H1 (cell line): ENCODE measurements around the gene GARS1. TPM values are rescaled to one million over a fixed set of nuclear protein-coding genes. Genes with fewer than 3 reads are reported as not detected.

Experiments
- CTCF ChIA-PET: fragments of 300-600 bp; sonication (Branson Sonifier 250); formaldehyde crosslinking; loops from one replicate; lab custom pipeline; 2021; ENCODE audit not compliant: partially characterized antibody; lab: Charles Lee
- POLR2A ChIA-PET: fragments of 300-600 bp; sonication (Branson Sonifier 250); formaldehyde crosslinking; loops from one replicate; lab custom pipeline; 2021; ENCODE audit warnings: inconsistent platforms; ENCODE audit not compliant: partially characterized antibody; lab: Charles Lee
- DNase-seq, 2 experiments: peaks; one replicate each; pipeline versions ENCODE4 v3.0.0 to v3.0.0-alpha.2; 2010 to 2022; ENCODE audit warnings: low spot score in 2 of 2, low read depth in 1 of 2, mixed read lengths in 1 of 2
- FAIRE-seq: peaks from 2 replicates; lab custom pipeline; 2011; peaks lifted over from hg19 to GRCh38; lab: Jason Lieb, UNC
- H2AFZ ChIP-seq: 2 replicates; pipeline ENCODE4 v1.8.1; 2012; ENCODE audit warnings: low read length, inconsistent platforms
- H2AK5ac ChIP-seq: 2 replicates; pipeline ENCODE4 v1.6.1; 2013; ENCODE audit warnings: low read depth, low read length
- H2BK120ac ChIP-seq: replicated peaks from 2 replicates; pipeline ENCODE3; 2013; ENCODE audit warnings: low read depth, low read length, inconsistent platforms
- H2BK12ac ChIP-seq: 2 replicates; pipeline ENCODE4 v1.6.1; 2013; ENCODE audit warnings: low read depth, low read length
- H2BK15ac ChIP-seq: 2 replicates; pipeline ENCODE4 v1.6.1; 2013; ENCODE audit warnings: low read length
- H2BK20ac ChIP-seq: 2 replicates; pipeline ENCODE4 v1.6.1; 2013; ENCODE audit warnings: low read length
- H2BK5ac ChIP-seq: 2 replicates; pipeline ENCODE4 v1.6.1; 2013; ENCODE audit warnings: low read depth, low read length
- H3K14ac ChIP-seq: 2 replicates; pipeline ENCODE4 v1.6.1; 2013; ENCODE audit warnings: inconsistent platforms; ENCODE audit not compliant: insufficient read length
- H3K18ac ChIP-seq: 2 replicates; pipeline ENCODE4 v1.6.1; 2013; ENCODE audit warnings: low read length; ENCODE audit errors: extremely low read depth
- H3K23ac ChIP-seq: 2 replicates; pipeline ENCODE4 v1.6.1; 2013; ENCODE audit warnings: inconsistent platforms; ENCODE audit not compliant: insufficient read length
- H3K23me2 ChIP-seq: 2 replicates; pipeline ENCODE4 v1.6.1; 2013; ENCODE audit warnings: low read depth, low read length
- H3K27ac ChIP-seq: 2 replicates; pipeline ENCODE4 v1.6.1; 2011; ENCODE audit warnings: low read depth, low read length, inconsistent platforms
- H3K27me3 ChIP-seq, 4 experiments: replicated peaks in 1 of 4; 1 replicate in 1 of 4; 2 replicates in 3 of 4; pipeline versions ENCODE4 v1.6.1 to v1.8.1; 2011 to 2013; ENCODE audit warnings: low read length in 3 of 4, mild to moderate bottlenecking in 3 of 4, inconsistent platforms in 2 of 4, mixed read lengths in 2 of 4, moderate library complexity in 1 of 4; ENCODE audit not compliant: control insufficient read depth in 3 of 4, insufficient read depth in 3 of 4; ENCODE audit errors: extremely low read depth in 1 of 4
- H3K36me3 ChIP-seq, 4 experiments: 2 replicates each; pipeline versions ENCODE4 v1.6.1 to v1.8.1; 2011 to 2013; ENCODE audit warnings: mild to moderate bottlenecking in 4 of 4, low read length in 3 of 4, moderate library complexity in 2 of 4, control low read depth in 1 of 4, inconsistent platforms in 1 of 4; ENCODE audit not compliant: insufficient read depth in 4 of 4, control insufficient read depth in 2 of 4
- H3K4ac ChIP-seq: replicated peaks from 2 replicates; pipeline ENCODE3; 2013; ENCODE audit warnings: low read length, low read depth, mixed read lengths, inconsistent platforms; ENCODE audit not compliant: insufficient read length
- H3K4me1 ChIP-seq, 4 experiments: replicated peaks in 1 of 4; 1 replicate in 1 of 4; 2 replicates in 3 of 4; pipeline versions ENCODE4 v1.6.1 to v1.8.1; 2011 to 2013; ENCODE audit warnings: low read length in 3 of 4, inconsistent platforms in 2 of 4, mixed read lengths in 1 of 4; ENCODE audit not compliant: insufficient read depth in 4 of 4, control insufficient read depth in 3 of 4
- H3K4me2 ChIP-seq, 2 experiments: 2 replicates each; pipeline versions ENCODE4 v1.6.1 to v1.8.1; 2011 to 2013; ENCODE audit warnings: low read depth in 2 of 2, low read length in 2 of 2, control low read depth in 1 of 2, inconsistent platforms in 1 of 2, mild to moderate bottlenecking in 1 of 2; ENCODE audit not compliant: insufficient read depth in 1 of 2
- H3K4me3 ChIP-seq, 4 experiments: fragments of 200-600, 300-600 bp in 1 of 4; sonication (generic), shearing (Covaris generic), sonication (Bioruptor Twin) in 1 of 4; 2 replicates each; pipeline versions ENCODE4 v1.5.1 to v1.8.1; 2011 to 2016; ENCODE audit warnings: low read length in 4 of 4, low read depth in 3 of 4, control low read depth in 2 of 4, inconsistent platforms in 2 of 4, mild to moderate bottlenecking in 2 of 4, mixed read lengths in 1 of 4, moderate library complexity in 1 of 4; ENCODE audit not compliant: insufficient read depth in 2 of 4; ENCODE audit errors: extremely low read depth in 1 of 4
- H3K56ac ChIP-seq: replicated peaks from 2 replicates; pipeline ENCODE3; 2013; ENCODE audit warnings: low read depth, mild to moderate bottlenecking, mixed read lengths, low read length, inconsistent platforms; ENCODE audit not compliant: insufficient read length
- H3K79me1 ChIP-seq: 2 replicates; pipeline ENCODE4 v1.6.1; 2013; ENCODE audit warnings: low read depth, low read length, control low read depth
- H3K79me2 ChIP-seq, 2 experiments: 2 replicates each; pipeline versions ENCODE4 v1.6.1 to v1.8.1; 2012 to 2013; ENCODE audit warnings: low read length in 2 of 2, mild to moderate bottlenecking in 2 of 2, inconsistent platforms in 1 of 2; ENCODE audit not compliant: insufficient read depth in 2 of 2, control insufficient read depth in 1 of 2
- H3K9ac ChIP-seq, 4 experiments: replicated peaks in 1 of 4; 1 replicate in 1 of 4; 2 replicates in 3 of 4; pipeline versions ENCODE4 v1.6.1 to v1.8.1; 2011 to 2013; ENCODE audit warnings: low read depth in 3 of 4, low read length in 3 of 4, control low read depth in 2 of 4, mild to moderate bottlenecking in 2 of 4, moderate library complexity in 2 of 4, inconsistent platforms in 1 of 4; ENCODE audit errors: extremely low read depth in 1 of 4
- H3K9me3 ChIP-seq, 2 experiments: 2 replicates each; pipeline versions ENCODE4 v1.6.1 to v1.8.1; 2012 to 2013; ENCODE audit warnings: mild to moderate bottlenecking in 2 of 2, moderate library complexity in 2 of 2, control low read depth in 1 of 2, inconsistent platforms in 1 of 2, low read depth in 1 of 2, low read length in 1 of 2, mixed read lengths in 1 of 2; ENCODE audit not compliant: insufficient read depth in 2 of 2
- H4K20me1 ChIP-seq, 2 experiments: replicated peaks in 1 of 2; 2 replicates each; pipeline versions ENCODE3 to v1.8.1; 2011 to 2013; ENCODE audit warnings: inconsistent platforms in 2 of 2, low read length in 2 of 2, mild to moderate bottlenecking in 1 of 2; ENCODE audit not compliant: insufficient read depth in 2 of 2, control insufficient read depth in 1 of 2
- H4K5ac ChIP-seq: 2 replicates; pipeline ENCODE4 v1.6.1; 2013; ENCODE audit warnings: low read length, low read depth, mixed read lengths, inconsistent platforms; ENCODE audit not compliant: insufficient read length
- H4K8ac ChIP-seq: 2 replicates; pipeline ENCODE4 v1.8.0; 2013; ENCODE audit warnings: mild to moderate bottlenecking, moderate library complexity, low read length, inconsistent platforms; ENCODE audit not compliant: insufficient read depth; ENCODE audit errors: extremely low read depth
- H4K91ac ChIP-seq: replicated peaks from 2 replicates; pipeline ENCODE3; 2013; ENCODE audit warnings: low read length, mixed read lengths, inconsistent platforms; ENCODE audit not compliant: insufficient read length
- BACH1 ChIP-seq: IDR thresholded peaks from 2 replicates; pipeline ENCODE4 v1.6.1; 2012; ENCODE audit warnings: low read length, improper control_type of control experiment
- CEBPB ChIP-seq: IDR thresholded peaks from 2 replicates; pipeline ENCODE4 v1.6.1; 2012; ENCODE audit warnings: low read depth, low read length
- EP300 ChIP-seq, 2 experiments: IDR thresholded peaks; 1 replicate in 1 of 2; 2 replicates in 1 of 2; pipeline ENCODE4 v1.6.1; 2011 to 2012; ENCODE audit warnings: low read depth in 2 of 2, low read length in 2 of 2, mild to moderate bottlenecking in 2 of 2, borderline replicate concordance in 1 of 2, inconsistent platforms in 1 of 2, moderate library complexity in 1 of 2
- NANOG ChIP-seq: IDR thresholded peaks from 2 replicates; pipeline ENCODE4 v1.6.1; 2011; ENCODE audit warnings: low read length, low read depth, mild to moderate bottlenecking, inconsistent platforms; ENCODE audit not compliant: insufficient read depth, poor library complexity, severe bottlenecking
- POLR2AphosphoS5 ChIP-seq: IDR thresholded peaks from 2 replicates; pipeline ENCODE4 v1.6.1; 2011; ENCODE audit warnings: low read depth, low read length
- POU5F1 ChIP-seq: IDR thresholded peaks from 2 replicates; pipeline ENCODE4 v1.6.1; 2011; ENCODE audit warnings: low read depth, mild to moderate bottlenecking, low read length, moderate library complexity
- RBBP5 ChIP-seq: IDR thresholded peaks from 2 replicates; pipeline ENCODE4 v1.7.1; 2012; ENCODE audit warnings: low read depth, mild to moderate bottlenecking, inconsistent platforms, low read length, moderate library complexity, borderline replicate concordance
- RFX5 ChIP-seq: IDR thresholded peaks from 2 replicates; pipeline ENCODE4 v1.6.1; 2011; ENCODE audit warnings: low read depth, low read length, improper control_type of control experiment, borderline replicate concordance
- RXRA ChIP-seq: IDR thresholded peaks from 2 replicates; pipeline ENCODE4 v1.6.1; 2011; ENCODE audit warnings: low read depth, mild to moderate bottlenecking, low read length, moderate library complexity; ENCODE audit not compliant: insufficient read depth
- SIRT6 ChIP-seq: IDR thresholded peaks from one replicate; pipeline ENCODE4 v1.7.1; 2012; ENCODE audit warnings: low read length, inconsistent platforms
- SP2 ChIP-seq: IDR thresholded peaks from 2 replicates; pipeline ENCODE4 v1.6.1; 2012; ENCODE audit warnings: mild to moderate bottlenecking, low read length, inconsistent platforms
- SRF ChIP-seq: IDR thresholded peaks from 2 replicates; pipeline ENCODE4 v1.6.1; 2011; ENCODE audit warnings: mild to moderate bottlenecking, low read depth, low read length, moderate library complexity
- SUZ12 ChIP-seq: fragments of 200-600 bp; sonication (generic); IDR thresholded peaks from 2 replicates; pipeline ENCODE4 v1.6.1; 2012; ENCODE audit warnings: mild to moderate bottlenecking, inconsistent platforms, low read length, moderate library complexity, mixed read lengths
- ZNF274 ChIP-seq: IDR thresholded peaks from 2 replicates; pipeline ENCODE4 v1.7.0; 2012; ENCODE audit warnings: low read length, borderline replicate concordance; ENCODE audit errors: extremely low read depth
- WGBS, 2 experiments: shearing (Covaris generic) in 1 of 2; methylation state at CpG; one replicate each; pipeline versions ENCODE4 v1.1.6 to v1.1.7; 2013 to 2015; ENCODE audit warnings: low lambda C conversion rate in 2 of 2, mixed read lengths in 2 of 2, inconsistent platforms in 1 of 2, low coverage in 1 of 2, missing lambda C conversion rate in 1 of 2; ENCODE audit not compliant: insufficient replicate concordance in 2 of 2, insufficient coverage in 1 of 2, insufficient read length in 1 of 2; ENCODE audit errors: extremely low coverage in 1 of 2, missing lambda C conversion rate in 1 of 2; 5-methylcytosine and 5-hydroxymethylcytosine counted together
- polyA plus RNA-seq, 7 experiments: library from polyadenylated mRNA; depleted of rRNA in 3 of 7; stranded (reverse) in 5 of 7; unstranded in 2 of 7; fragments of >200 nt in 5 of 7; fragments of 200-250 nt in 2 of 7; gene quantifications; 1 replicate in 5 of 7; 2 replicates in 1 of 7; 4 replicates in 1 of 7; pipeline versions ENCODE4 v1.2.1 to v1.2.3, GENCODE V29; 2011 to 2013; ENCODE audit warnings: missing spikeins in 2 of 7, mixed read lengths in 2 of 7
- total RNA-seq: library from RNA; stranded (reverse); fragmentation: NEBNext Ultra II Directional; extraction: Animal tissue kit (Norgen Biotek cat#: 25700); gene quantifications from 2 replicates; pipeline ENCODE4 v1.2.1, GENCODE V29; 2021

Gene GARS1
- total and polyA plus RNA-seq, 2 of the 8 experiments (the other 6 are each of a cell fraction or from before 2014, with no cell fraction given) = 270 to 476 TPM

DNA sequence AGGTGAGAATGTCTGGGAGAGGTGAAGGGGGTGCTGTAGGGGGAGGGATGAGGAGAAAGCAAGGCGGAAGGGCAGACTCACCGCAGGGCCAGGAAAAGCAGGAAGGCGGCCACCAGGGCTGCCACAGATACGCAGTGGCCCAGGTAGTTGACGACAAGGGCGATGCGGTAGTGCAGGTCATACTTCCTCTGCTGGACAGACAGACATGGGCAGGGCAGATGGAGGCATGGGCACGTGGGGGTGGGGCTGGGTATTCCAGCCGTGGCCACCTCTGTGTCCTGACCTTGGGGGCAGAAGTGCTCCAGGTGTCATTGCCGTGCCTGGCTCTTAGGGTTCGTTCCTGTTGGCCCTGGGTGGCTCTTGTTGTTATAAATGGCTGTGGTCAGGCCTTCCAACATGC is 70.8 kb downstream of the GARS1 start:
- no peak overlapping the region for H2AK5ac ChIP-seq
- no peak overlapping the region for H2BK12ac ChIP-seq
- H4K8ac ChIP-seq = no peak overlapping the region
- no peak for FAIRE-seq
- no peak overlapping the region for H2AFZ ChIP-seq
- no peak overlapping the region for H4K91ac ChIP-seq
- ChIA-PET POLR2A (interaction anchor here (2.1 to 2.2 kb wide), 2 partner anchors 10 to 23 kb away, joined by 6 to 9 read pairs; no protein-coding TSS in a partner anchor), CTCF (interaction anchor here (0.9 to 7.5 kb wide), 7 partner anchors 12 to 79 kb away, joined by 3 to 68 read pairs (median 5); no protein-coding TSS in a partner anchor)
- no peak overlapping the region for H3K9ac ChIP-seq
- no peak overlapping the region for H3K23ac ChIP-seq
- no peak overlapping the region for H3K18ac ChIP-seq
- no peaks in the 10 kb centered on the region; a peak in 1 of 7 replicates for H3K27me3 ChIP-seq
- no peak overlapping the region for H3K4ac ChIP-seq
- H2BK20ac ChIP-seq = no peak overlapping the region
- no peak overlapping the region for H2BK120ac ChIP-seq
- H4K5ac ChIP-seq = no peak overlapping the region
- H3K27ac ChIP-seq = no peak overlapping the region
- H3K56ac ChIP-seq = no peak overlapping the region
- no peaks in the 10 kb centered on the region for H3K9me3 ChIP-seq
- no peak overlapping the region for H3K14ac ChIP-seq
- no peak for DNase-seq
- H2BK5ac ChIP-seq = no peak overlapping the region
- no peak overlapping the region for H2BK15ac ChIP-seq
- no peaks in the 10 kb centered on the region; a peak in 1 of 8 replicates for H3K36me3 ChIP-seq
- peaks cover 0 to 8% (median 4%) of the 10 kb centered on the region in 4 experiments; a peak in 4 of 7 replicates for H3K4me1 ChIP-seq
- H3K4me3 ChIP-seq = no peak overlapping the region
- 83% methylated on average over 11 of the region's 11 CpGs; no CpG with 5 or more reads in 1 of the 2 experiments for WGBS, 2 experiments
- peaks cover 0 to 6% of the 10 kb centered on the region in 2 experiments for H4K20me1 ChIP-seq
- no peaks in the 10 kb centered on the region; the same call in 1 of the 2 replicates for H3K79me1 ChIP-seq
- H3K23me2 ChIP-seq = no peaks in the 10 kb centered on the region
- TF ChIP-seq POU5F1 (no peak), SIRT6 (no peak), SUZ12 (no peak), SRF (no peak), CEBPB (no peak), SP2 (no peak), POLR2AphosphoS5 (no peak), NANOG (no peak), ZNF274 (no peak), RFX5 (no peak), BACH1 (no peak), RXRA (no peak), EP300 (IDR thresholded peaks at IDR 0.05; ENCODE audit: borderline replicate concordance in 1 of 2, low read depth in 2 of 2, low read length in 2 of 2) (no peak), RBBP5 (no peak)
- no peaks in the 10 kb centered on the region for H3K79me2 ChIP-seq
- H3K4me2 ChIP-seq = no peak overlapping the region
